ENCODE data around the gene PLEKHG3.
"Not testable (repeated sequence)": the region's sequence is repeated elsewhere in the genome, so short reads cannot be mapped to it uniquely, and the experiment has no call there.

PLEKHG3 gene

GRCh38 chr14:64704143-64704742 is at the start of gene PLEKHG3:
Gene PLEKHG3 (plus strand): TSS chr14:64704424. CDS start chr14:64727632, 23,208 bp downstream.
- no peak for DNase-seq

GRCh38 chr14:64654901-64655300 is 49.3 kb upstream of the PLEKHG3 start:
- no peak for DNase-seq

GRCh38 chr14:64656986-64657385 is 47.2 kb upstream of the PLEKHG3 start:
- DNase-seq, result no peak

- DNase-seq, result no peak
Measured at GRCh38 chr14:64658201-64658600, 46.0 kb upstream of the PLEKHG3 start.

- DNase-seq, result not testable (repeated sequence)
Measured at GRCh38 chr14:64658700-64659264, 45.4 kb upstream of the PLEKHG3 start.

- no peak for DNase-seq
Measured at GRCh38 chr14:64659366-64659765, 44.9 kb upstream of the PLEKHG3 start.

GRCh38 chr14:64663174-64663573 is 41.0 kb upstream of the PLEKHG3 start:
- no peak for DNase-seq

GRCh38 chr14:64671591-64671990 is 32.6 kb upstream of the PLEKHG3 start:
- DNase-seq, result no peak

GRCh38 chr14:64673316-64673715 is 30.9 kb upstream of the PLEKHG3 start:
- no peak for DNase-seq

GRCh38 chr14:64673748-64674147 is 30.5 kb upstream of the PLEKHG3 start:
- peak in 1 of 2 experiments; percentile 15 for DNase-seq

- no peak for DNase-seq
Measured at GRCh38 chr14:64674829-64675228, 29.4 kb upstream of the PLEKHG3 start.

- no peak for DNase-seq
Measured at GRCh38 chr14:64675312-64675711, 28.9 kb upstream of the PLEKHG3 start.

- DNase-seq, result no peak
Measured at GRCh38 chr14:64676410-64677008, 27.7 kb upstream of the PLEKHG3 start.

GRCh38 chr14:64680013-64680713 is 24.1 kb upstream of the PLEKHG3 start:
- DNase-seq, result no peak

- DNase-seq, result no peak
Measured at GRCh38 chr14:64680714-64681065, 23.5 kb upstream of the PLEKHG3 start.

- DNase-seq, result no peak
Measured at GRCh38 chr14:64681796-64682710, 22.2 kb upstream of the PLEKHG3 start.

GRCh38 chr14:64682843-64683242 is 21.4 kb upstream of the PLEKHG3 start:
- DNase-seq, result no peak

- DNase-seq, result no peak
Measured at GRCh38 chr14:64683264-64683663, 21.0 kb upstream of the PLEKHG3 start.

GRCh38 chr14:64684091-64684490 is 20.1 kb upstream of the PLEKHG3 start:
- DNase-seq, result no peak

- no peak for DNase-seq
Measured at GRCh38 chr14:64685371-64686281, 18.6 kb upstream of the PLEKHG3 start.

GRCh38 chr14:64686282-64686615 is 18.0 kb upstream of the PLEKHG3 start:
- DNase-seq, result no peak

GRCh38 chr14:64688031-64688430 is 16.2 kb upstream of the PLEKHG3 start:
- DNase-seq, result no peak

Measured in activated CD4-positive, alpha-beta T cell treated with anti-CD3 and anti-CD28 coated beads, Interleukin-2, amount 50 U/mL, for 4 hours (primary cell).